SK-N-SH (cell line): Measurements from ENCODE around the gene FLRT3. TPM values are rescaled to one million over a fixed set of nuclear protein-coding genes. Genes with fewer than 3 reads are reported as not detected.
A peak's percentile ranks its signal among the peaks of the same experiment; 100 is the strongest.

Experiments
- CTCF ChIA-PET: fragments of 300-600, 350-600 bp; formaldehyde crosslinking; extraction: SDS; loops from one replicate; lab custom pipeline; 2021; lab: Yijun Ruan, JAX
- POLR2A ChIA-PET: fragments of 350-600 bp; sonication (Branson Sonifier 250); formaldehyde crosslinking; extraction: SDS; loops from one replicate; lab custom pipeline; 2020; ENCODE audit warnings: antibody characterized with exemption, inconsistent platforms; lab: Yijun Ruan, JAX
- DNase-seq: peaks from one replicate; pipeline ENCODE4 v3.0.0; 2012
- H2AFZ ChIP-seq: fragments of 200-600 bp; sonication (generic); 2 replicates; pipeline ENCODE4 v1.8.1; 2016; ENCODE audit warnings: antibody characterized with exemption, mild to moderate bottlenecking, low read depth
- H3F3A ChIP-seq: fragments of 200-600 bp; sonication (generic); replicated peaks from 2 replicates; pipeline ENCODE3; 2016; ENCODE audit warnings: antibody characterized with exemption, mild to moderate bottlenecking; ENCODE audit not compliant: insufficient read depth
- H3K27ac ChIP-seq, 2 experiments: fragments of 200-500 bp in 1 of 2; fragments of 200-600 bp in 1 of 2; sonication (Bioruptor generic) in 1 of 2; sonication (generic), shearing (Covaris generic) in 1 of 2; 2 replicates each; pipeline versions ENCODE4 v1.5.1 to v1.6.1; 2014 to 2016; ENCODE audit warnings: low read depth in 2 of 2, inconsistent platforms in 1 of 2, low read length in 1 of 2, mild to moderate bottlenecking in 1 of 2, mixed read lengths in 1 of 2
- H3K27me3 ChIP-seq: fragments of 200-600 bp; sonication (generic), shearing (Covaris generic); 2 replicates; pipeline ENCODE4 v1.6.1; 2016; ENCODE audit warnings: mixed run types; ENCODE audit not compliant: insufficient read depth
- H3K36me3 ChIP-seq, 2 experiments: fragments of 200-500 bp in 1 of 2; fragments of 200-600 bp in 1 of 2; sonication (Bioruptor generic) in 1 of 2; sonication (generic) in 1 of 2; replicated peaks in 1 of 2; 2 replicates each; pipeline versions ENCODE3 to v1.5.1; 2014 to 2016; ENCODE audit warnings: low read length in 1 of 2, mild to moderate bottlenecking in 1 of 2; ENCODE audit not compliant: insufficient read depth in 2 of 2, control insufficient read depth in 1 of 2
- H3K4me1 ChIP-seq, 2 experiments: fragments of 200-500 bp in 1 of 2; fragments of 200-600 bp in 1 of 2; sonication (Bioruptor generic) in 1 of 2; sonication (generic), shearing (Covaris generic) in 1 of 2; 2 replicates each; pipeline versions ENCODE4 v1.5.1 to v1.6.1; 2014 to 2016; ENCODE audit warnings: low read depth in 1 of 2, low read length in 1 of 2, mixed run types in 1 of 2; ENCODE audit not compliant: insufficient read depth in 2 of 2, control insufficient read depth in 1 of 2
- H3K4me2 ChIP-seq: fragments of 200-600 bp; sonication (generic), shearing (Covaris generic); 2 replicates; pipeline ENCODE4 v1.6.1; 2017; ENCODE audit warnings: mixed run types
- H3K4me3 ChIP-seq, 2 experiments: fragments of 200-500 bp in 1 of 2; fragments of 200-600 bp in 1 of 2; sonication (Bioruptor generic) in 1 of 2; sonication (generic), shearing (Covaris generic) in 1 of 2; 2 replicates each; pipeline versions ENCODE4 v1.5.1 to v1.8.1; 2014 to 2016; ENCODE audit warnings: low read depth in 2 of 2, inconsistent platforms in 1 of 2, low read length in 1 of 2, mild to moderate bottlenecking in 1 of 2, mixed read lengths in 1 of 2, moderate library complexity in 1 of 2
- H3K79me2 ChIP-seq: fragments of 200-600 bp; sonication (generic); 2 replicates; pipeline ENCODE4 v1.8.1; 2017; ENCODE audit warnings: mild to moderate bottlenecking; ENCODE audit not compliant: insufficient read depth
- H3K9ac ChIP-seq: fragments of 200-600 bp; sonication (generic); 2 replicates; pipeline ENCODE4 v1.6.1; 2017; ENCODE audit warnings: mixed run types
- H3K9me2 ChIP-seq: fragments of 200-600 bp; sonication (generic); 2 replicates; pipeline ENCODE4 v1.6.1; 2017; ENCODE audit warnings: mixed run types
- H3K9me3 ChIP-seq: fragments of 200-600 bp; sonication (generic); 2 replicates; pipeline ENCODE4 v1.6.1; 2017; ENCODE audit warnings: mixed run types, mild to moderate bottlenecking, moderate library complexity
- H4K20me1 ChIP-seq: fragments of 200-600 bp; sonication (generic); 2 replicates; pipeline ENCODE4 v1.6.1; 2017; ENCODE audit warnings: mild to moderate bottlenecking, mixed run types; ENCODE audit not compliant: insufficient read depth
- CHD2 ChIP-seq: fragments of 150-350 bp; IDR thresholded peaks from 2 replicates; pipeline ENCODE4 v1.6.1; 2018; ENCODE audit warnings: low read length; ENCODE audit not compliant: partially characterized antibody
- ELF1 ChIP-seq: IDR thresholded peaks from 2 replicates; pipeline ENCODE4 v1.4.0; 2012
- EZH2phosphoT487 ChIP-seq: fragments of 200-600 bp; sonication (generic); IDR thresholded peaks from 2 replicates; pipeline ENCODE4 v1.6.1; 2017; ENCODE audit warnings: low read depth, mixed run types, mild to moderate bottlenecking, antibody characterized with exemption, moderate library complexity, borderline replicate concordance
- FOSL2 ChIP-seq: IDR thresholded peaks from 2 replicates; pipeline ENCODE4 v1.4.0; 2012; ENCODE audit warnings: low read depth, mild to moderate bottlenecking, moderate library complexity, borderline replicate concordance
- FOXJ3 ChIP-seq: sonication (generic); formaldehyde crosslinking; IDR thresholded peaks from 2 replicates; pipeline ENCODE4 v1.5.1; 2020; ENCODE audit warnings: mild to moderate bottlenecking, missing genetic modification reagents
- GATA2 ChIP-seq: sonication (generic); formaldehyde crosslinking; IDR thresholded peaks from 2 replicates; pipeline ENCODE4 v1.5.0; 2020; ENCODE audit warnings: mild to moderate bottlenecking, missing genetic modification reagents
- MEF2A ChIP-seq: IDR thresholded peaks from 2 replicates; pipeline ENCODE4 v1.4.0; 2012; ENCODE audit warnings: low read depth, borderline replicate concordance
- MXI1 ChIP-seq: IDR thresholded peaks from 2 replicates; pipeline ENCODE4 v1.6.1; 2012; ENCODE audit warnings: mild to moderate bottlenecking, low read depth, low read length, improper control_type of control experiment
- NFIC ChIP-seq: IDR thresholded peaks from 2 replicates; pipeline ENCODE4 v1.4.0; 2012; ENCODE audit warnings: borderline replicate concordance
- NRF1 ChIP-seq: IDR thresholded peaks from 2 replicates; pipeline ENCODE4 v1.6.1; 2012; ENCODE audit warnings: low read depth, mild to moderate bottlenecking, low read length
- POLR2AphosphoS5 ChIP-seq: IDR thresholded peaks from 2 replicates; pipeline ENCODE4 v1.6.1; 2012; ENCODE audit warnings: low read depth, low read length
- RAD21 ChIP-seq: IDR thresholded peaks from 2 replicates; pipeline ENCODE4 v1.6.1; 2012; ENCODE audit warnings: mild to moderate bottlenecking, low read length
- RCOR1 ChIP-seq: fragments of 150-350 bp; IDR thresholded peaks from 2 replicates; pipeline ENCODE4 v1.6.1; 2017; ENCODE audit warnings: antibody characterized with exemption, low read length
- REST ChIP-seq: IDR thresholded peaks from 2 replicates; pipeline ENCODE4 v1.6.1; 2012; ENCODE audit warnings: mild to moderate bottlenecking, low read depth, low read length, moderate library complexity
- RFX5 ChIP-seq: IDR thresholded peaks from 2 replicates; pipeline ENCODE4 v1.6.1; 2012; ENCODE audit warnings: mild to moderate bottlenecking, improper control_type of control experiment, low read length
- RXRA ChIP-seq: IDR thresholded peaks from 2 replicates; pipeline ENCODE4 v1.4.0; 2012; ENCODE audit warnings: low read depth, mild to moderate bottlenecking, borderline replicate concordance
- SMC3 ChIP-seq: IDR thresholded peaks from 2 replicates; pipeline ENCODE4 v1.6.1; 2012; ENCODE audit warnings: low read depth, low read length, improper control_type of control experiment
- TCF12 ChIP-seq: IDR thresholded peaks from 2 replicates; pipeline ENCODE4 v1.4.0; 2012
- TEAD4 ChIP-seq: IDR thresholded peaks from 2 replicates; pipeline ENCODE4 v1.4.0; 2012; ENCODE audit warnings: mild to moderate bottlenecking, borderline replicate concordance; ENCODE audit not compliant: insufficient read depth
- YY1 ChIP-seq: IDR thresholded peaks from 2 replicates; pipeline ENCODE4 v1.4.0; 2012; ENCODE audit warnings: low read depth, mild to moderate bottlenecking
- ZBTB33 ChIP-seq: IDR thresholded peaks from 2 replicates; pipeline ENCODE4 v1.4.0; 2012; ENCODE audit warnings: low read depth, borderline replicate concordance
- WGBS: methylation state at CpG from one replicate; pipeline ENCODE4 v1.1.6; 2017; ENCODE audit warnings: low lambda C conversion rate; 5-methylcytosine and 5-hydroxymethylcytosine counted together
- polyA plus RNA-seq, 3 experiments: library from polyadenylated mRNA; depleted of rRNA; stranded (reverse); fragments of >200 nt; gene quantifications; 2 replicates each; pipeline ENCODE4 v1.2.3, GENCODE V29; 2012
- TF ChIP-seq, protein P1 (sequence below): IDR thresholded peaks from 2 replicates; pipeline ENCODE4 v1.4.0; 2012; ENCODE audit warnings: low read depth
- TF ChIP-seq, protein P2 (sequence below): fragments of 150-350 bp; IDR thresholded peaks from 2 replicates; pipeline ENCODE4 v1.6.1; 2016; ENCODE audit warnings: mild to moderate bottlenecking, low read depth, low read length
- TF ChIP-seq, protein P3 (sequence below): IDR thresholded peaks from 2 replicates; pipeline ENCODE4; 2012

The FLRT3 gene
- polyA plus RNA-seq (2012; rRNA removed) = 1.8 and 2.2 TPM in 2 replicates
- 2.1 and 2.2 TPM in 2 replicates for polyA plus RNA-seq (2012; cell fraction: cytosol; rRNA removed)
- polyA plus RNA-seq (2012; cell fraction: nucleus; rRNA removed) = 1.3 and 2.7 TPM in 2 replicates

DNA sequence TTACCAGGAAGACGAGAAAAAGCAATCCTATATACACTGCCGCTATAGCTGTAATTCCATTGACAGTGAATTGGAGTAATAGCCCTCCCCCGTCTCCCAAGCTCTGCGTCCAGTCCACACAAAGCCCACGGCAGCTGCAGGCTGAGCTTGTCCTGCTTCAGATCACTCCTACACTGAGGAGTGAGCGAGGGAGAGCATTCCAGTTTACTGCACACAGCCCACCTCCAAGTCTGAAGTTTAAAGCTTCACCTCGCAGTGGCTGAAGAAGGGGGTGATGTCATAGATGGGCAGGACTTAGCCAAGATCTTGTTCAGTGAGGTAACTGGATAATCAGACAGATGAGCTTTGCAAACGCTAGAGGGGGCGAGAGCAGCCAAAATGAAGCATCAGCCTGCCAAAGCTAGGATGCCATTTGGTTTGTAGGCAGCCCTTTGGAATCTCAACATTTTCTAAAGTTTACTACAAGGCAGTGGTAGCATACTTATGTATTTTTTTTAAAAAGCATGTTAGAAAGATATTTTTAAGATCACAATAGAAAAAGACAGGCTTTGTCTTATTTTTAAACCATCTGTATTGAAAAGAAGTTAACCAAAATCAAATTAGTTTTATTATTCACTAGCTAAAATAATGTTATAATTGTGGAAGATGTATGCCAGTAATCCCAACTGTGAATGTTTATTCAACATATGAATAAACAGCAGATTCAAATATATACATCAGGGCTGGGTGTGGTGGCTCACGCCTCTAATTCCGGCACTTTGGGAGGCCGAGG lies at the start of gene FLRT3:
Gene FLRT3, minus strand, starts transcription at position 213 of the 772 bp plus-strand sequence. CDS start 10,106 bp downstream, outside the sequence.
- Histone ChIP-seq H3K27me3 (no peaks in the 10 kb centered on the region), H4K20me1 (no peaks in the 10 kb centered on the region), H3K27ac (peak within 1 kb of the TSS; percentile 45 to 80), H3K4me3 (peak within 1 kb of the TSS; percentile 65), H2AFZ (peak within 1 kb of the TSS; percentile 85), H3K4me1 (peaks cover 0 to 3% of the 10 kb centered on the region in 2 experiments; a peak in 2 of 4 replicates), H3K79me2 (no peaks in the 10 kb centered on the region), H3F3A (no peaks in the 10 kb centered on the region), H3K4me2 (peak within 1 kb of the TSS; percentile 73), H3K9me3 (no peaks in the 10 kb centered on the region), H3K9ac (peak within 1 kb of the TSS; percentile 53; the same call in 1 of the 2 replicates), H3K36me3 (no peaks in the 10 kb centered on the region), H3K9me2 (no peaks in the 10 kb centered on the region)
- DNase-seq = peak; percentile 63
- ChIA-PET POLR2A (no interaction called here), CTCF (interaction anchor here (0.6 to 1.9 kb wide), 39 partner anchors 9 to 1906 kb away, joined by 3 to 9 read pairs (median 3); no protein-coding TSS in a partner anchor)
- 26% methylated on average over 12 of the region's 12 CpGs for WGBS
- no peak for TF ChIP-seq ZBTB33
- TF ChIP-seq, protein P1, sequence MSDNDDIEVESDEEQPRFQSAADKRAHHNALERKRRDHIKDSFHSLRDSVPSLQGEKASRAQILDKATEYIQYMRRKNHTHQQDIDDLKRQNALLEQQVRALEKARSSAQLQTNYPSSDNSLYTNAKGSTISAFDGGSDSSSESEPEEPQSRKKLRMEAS = peak; percentile 60; the same call in 1 of the 2 replicates
- peak; percentile 67 for TF ChIP-seq MXI1
- TF ChIP-seq POLR2AphosphoS5 = peak; percentile 96
- 0 out of 2 replicates have a peak, but pooled peaks have one; percentile 15 for TF ChIP-seq NRF1
- TF ChIP-seq GATA2 (CRISPR knock-in tag) = 0 out of 2 replicates have a peak, but pooled peaks have one; percentile 22
- TF ChIP-seq, protein P2, sequence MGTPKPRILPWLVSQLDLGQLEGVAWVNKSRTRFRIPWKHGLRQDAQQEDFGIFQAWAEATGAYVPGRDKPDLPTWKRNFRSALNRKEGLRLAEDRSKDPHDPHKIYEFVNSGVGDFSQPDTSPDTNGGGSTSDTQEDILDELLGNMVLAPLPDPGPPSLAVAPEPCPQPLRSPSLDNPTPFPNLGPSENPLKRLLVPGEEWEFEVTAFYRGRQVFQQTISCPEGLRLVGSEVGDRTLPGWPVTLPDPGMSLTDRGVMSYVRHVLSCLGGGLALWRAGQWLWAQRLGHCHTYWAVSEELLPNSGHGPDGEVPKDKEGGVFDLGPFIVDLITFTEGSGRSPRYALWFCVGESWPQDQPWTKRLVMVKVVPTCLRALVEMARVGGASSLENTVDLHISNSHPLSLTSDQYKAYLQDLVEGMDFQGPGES = no peak
- TF ChIP-seq RCOR1 = peak; percentile 57; the same call in 1 of the 2 replicates
- TF ChIP-seq EZH2phosphoT487 = no peak
- TF ChIP-seq MEF2A = no peak
- TF ChIP-seq ELF1 = no peak
- no peak for TF ChIP-seq NFIC
- TF ChIP-seq CHD2 = peak; percentile 36
- TF ChIP-seq REST = no peak
- TF ChIP-seq RAD21 = peak; percentile 98
- TF ChIP-seq TEAD4 = no peak
- TF ChIP-seq RFX5 = peak; percentile 56; the same call in 1 of the 2 replicates
- TF ChIP-seq RXRA = no peak
- TF ChIP-seq, protein P3, sequence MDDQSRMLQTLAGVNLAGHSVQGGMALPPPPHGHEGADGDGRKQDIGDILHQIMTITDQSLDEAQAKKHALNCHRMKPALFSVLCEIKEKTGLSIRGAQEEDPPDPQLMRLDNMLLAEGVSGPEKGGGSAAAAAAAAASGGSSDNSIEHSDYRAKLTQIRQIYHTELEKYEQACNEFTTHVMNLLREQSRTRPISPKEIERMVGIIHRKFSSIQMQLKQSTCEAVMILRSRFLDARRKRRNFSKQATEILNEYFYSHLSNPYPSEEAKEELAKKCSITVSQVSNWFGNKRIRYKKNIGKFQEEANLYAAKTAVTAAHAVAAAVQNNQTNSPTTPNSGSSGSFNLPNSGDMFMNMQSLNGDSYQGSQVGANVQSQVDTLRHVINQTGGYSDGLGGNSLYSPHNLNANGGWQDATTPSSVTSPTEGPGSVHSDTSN = no peak
- peak; percentile 39 for TF ChIP-seq TCF12
- no peak for TF ChIP-seq FOXJ3 (CRISPR knock-in tag)
- no peak; the same call in 1 of the 2 replicates for TF ChIP-seq FOSL2
- TF ChIP-seq YY1 = no peak
- peak; percentile 88 for TF ChIP-seq SMC3
